ENCODE measurements around the gene ZNF750.

- TF ChIP-seq CTCF (IDR thresholded peaks at IDR 0.05) (no peak), POLR2A (IDR thresholded peaks at IDR 0.05) (no peak)
These were observed 59.6 kb downstream of the ZNF750 start for GRCh38 chr17:82780195-82780594.
